PC-3 (cell line): Measurements from ENCODE around the gene DUSP18.

Experiments
- EZH2 ChIP-seq: fragments of 300-600 bp; sonication (generic); IDR thresholded peaks from one replicate; pipeline ENCODE4 v1.6.1; 2017; ENCODE audit warnings: antibody characterized with exemption, mild to moderate bottlenecking, low read length; ENCODE audit not compliant: unreplicated experiment
- EZH2phosphoT487 ChIP-seq: fragments of 300-600 bp; sonication (generic); IDR thresholded peaks from 2 replicates; pipeline ENCODE4 v1.6.1; 2018; ENCODE audit warnings: mild to moderate bottlenecking, antibody characterized with exemption, low read length, borderline replicate concordance
- TF ChIP-seq, protein P1 (sequence below): fragments of 300-600 bp; sonication (generic); conservative IDR thresholded peaks from 2 replicates; pipeline ENCODE4 v1.5.1; 2017; ENCODE audit warnings: antibody characterized with exemption, low read depth, mild to moderate bottlenecking, low read length

DNA sequence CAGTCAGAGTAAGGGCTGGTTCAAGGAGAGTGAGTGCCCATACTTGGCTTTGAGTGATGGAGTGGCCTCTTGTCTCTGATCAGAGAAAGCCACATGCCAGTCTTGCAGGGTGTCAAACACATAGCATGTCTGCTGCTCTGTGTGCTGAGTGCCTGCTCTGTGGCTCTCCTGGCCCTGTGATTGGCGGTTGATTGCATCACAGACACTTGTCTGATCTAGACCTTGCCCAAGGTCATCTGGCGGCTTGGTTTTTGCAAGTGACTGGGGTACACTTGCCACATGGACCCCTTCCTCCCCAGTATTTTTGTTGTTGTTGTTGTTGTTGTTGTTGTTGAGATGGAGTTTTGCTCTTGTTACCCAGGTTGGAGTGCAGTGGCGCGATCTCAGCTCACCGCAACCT is 37.3 kb upstream of the DUSP18 start:
- TF ChIP-seq EZH2, result no peak
- TF ChIP-seq, protein P1, sequence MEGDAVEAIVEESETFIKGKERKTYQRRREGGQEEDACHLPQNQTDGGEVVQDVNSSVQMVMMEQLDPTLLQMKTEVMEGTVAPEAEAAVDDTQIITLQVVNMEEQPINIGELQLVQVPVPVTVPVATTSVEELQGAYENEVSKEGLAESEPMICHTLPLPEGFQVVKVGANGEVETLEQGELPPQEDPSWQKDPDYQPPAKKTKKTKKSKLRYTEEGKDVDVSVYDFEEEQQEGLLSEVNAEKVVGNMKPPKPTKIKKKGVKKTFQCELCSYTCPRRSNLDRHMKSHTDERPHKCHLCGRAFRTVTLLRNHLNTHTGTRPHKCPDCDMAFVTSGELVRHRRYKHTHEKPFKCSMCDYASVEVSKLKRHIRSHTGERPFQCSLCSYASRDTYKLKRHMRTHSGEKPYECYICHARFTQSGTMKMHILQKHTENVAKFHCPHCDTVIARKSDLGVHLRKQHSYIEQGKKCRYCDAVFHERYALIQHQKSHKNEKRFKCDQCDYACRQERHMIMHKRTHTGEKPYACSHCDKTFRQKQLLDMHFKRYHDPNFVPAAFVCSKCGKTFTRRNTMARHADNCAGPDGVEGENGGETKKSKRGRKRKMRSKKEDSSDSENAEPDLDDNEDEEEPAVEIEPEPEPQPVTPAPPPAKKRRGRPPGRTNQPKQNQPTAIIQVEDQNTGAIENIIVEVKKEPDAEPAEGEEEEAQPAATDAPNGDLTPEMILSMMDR, result no peak
- no peak for TF ChIP-seq EZH2phosphoT487
